Islet precursor cell (in vitro differentiated cells): ENCODE data around the gene FLAD1.

Source experiments
- DNase-seq: peaks from one replicate; pipeline ENCODE4 v3.0.0-alpha.2; 2018

FLAD1 gene

DNA sequence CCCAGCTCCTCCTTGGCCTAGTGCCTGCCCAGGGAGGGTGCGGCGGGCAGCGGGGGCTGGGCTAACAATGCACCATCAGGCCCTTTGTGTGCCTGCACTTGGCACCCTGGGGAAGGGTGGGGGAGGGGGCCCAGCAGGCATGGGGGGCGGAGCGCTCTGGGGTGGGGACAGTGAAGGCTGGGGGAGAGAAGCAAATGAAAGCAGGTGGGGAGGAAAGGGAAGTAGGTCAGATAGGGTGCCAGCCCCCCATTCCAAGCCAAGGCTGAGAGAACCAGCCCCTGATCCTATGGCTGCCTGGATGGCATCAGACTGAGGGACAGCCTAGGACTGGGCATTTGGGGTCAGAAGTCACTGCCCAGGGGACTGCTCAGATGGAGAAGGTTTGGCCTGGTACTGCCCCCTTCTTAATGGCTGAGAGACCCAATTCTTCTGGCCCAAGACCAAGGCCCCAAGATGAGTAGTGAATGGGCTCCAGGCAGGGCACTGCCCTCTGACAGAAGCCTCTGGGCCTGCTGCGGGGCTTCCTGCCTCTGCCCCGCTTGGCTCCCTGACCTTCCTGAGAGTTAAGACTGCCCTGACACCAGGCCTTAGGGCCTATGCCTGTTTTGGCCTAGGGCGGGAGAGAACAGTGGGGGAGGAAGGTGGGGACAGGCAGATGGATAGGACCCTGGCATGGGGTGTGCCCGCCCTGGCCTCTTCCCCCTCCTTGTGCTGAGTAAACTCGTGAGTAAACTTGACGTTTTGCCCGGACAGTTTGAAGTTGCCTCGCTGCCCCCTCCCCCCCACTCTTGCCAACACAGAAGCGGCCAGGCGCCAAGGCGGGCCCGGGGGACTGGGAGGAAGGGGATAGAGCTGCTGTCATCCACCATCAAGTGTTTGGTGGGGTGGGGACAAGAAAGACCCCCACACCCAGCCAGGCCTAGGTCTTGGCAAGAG is 22.2 kb downstream of the FLAD1 start:
- DNase-seq, result no peak

DNA sequence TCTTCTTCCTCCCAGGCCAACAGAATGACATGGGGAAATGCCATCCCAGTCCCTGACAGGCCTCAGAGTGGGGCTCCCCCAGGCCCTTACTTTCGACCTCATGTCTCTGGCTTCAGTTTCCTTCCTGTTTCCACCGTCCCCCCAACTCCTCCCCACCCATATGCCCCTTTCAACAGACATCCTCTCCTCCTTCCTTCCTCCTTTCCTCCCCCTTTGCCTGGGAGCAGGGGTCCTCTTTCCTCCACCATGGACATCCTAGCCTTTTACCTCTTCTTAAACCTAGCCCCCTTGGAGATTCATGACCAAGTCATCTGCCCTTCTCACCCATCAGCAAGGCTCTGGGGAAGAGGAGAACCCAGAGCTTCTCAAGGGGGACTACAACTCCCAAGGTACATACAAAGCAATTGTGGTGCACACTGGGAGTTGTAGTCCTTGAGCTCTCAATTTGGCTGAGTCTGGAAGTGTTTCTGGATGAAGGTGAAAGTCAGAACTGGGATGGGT is 23.5 kb downstream of the FLAD1 start:
- DNase-seq, result no peak

DNA sequence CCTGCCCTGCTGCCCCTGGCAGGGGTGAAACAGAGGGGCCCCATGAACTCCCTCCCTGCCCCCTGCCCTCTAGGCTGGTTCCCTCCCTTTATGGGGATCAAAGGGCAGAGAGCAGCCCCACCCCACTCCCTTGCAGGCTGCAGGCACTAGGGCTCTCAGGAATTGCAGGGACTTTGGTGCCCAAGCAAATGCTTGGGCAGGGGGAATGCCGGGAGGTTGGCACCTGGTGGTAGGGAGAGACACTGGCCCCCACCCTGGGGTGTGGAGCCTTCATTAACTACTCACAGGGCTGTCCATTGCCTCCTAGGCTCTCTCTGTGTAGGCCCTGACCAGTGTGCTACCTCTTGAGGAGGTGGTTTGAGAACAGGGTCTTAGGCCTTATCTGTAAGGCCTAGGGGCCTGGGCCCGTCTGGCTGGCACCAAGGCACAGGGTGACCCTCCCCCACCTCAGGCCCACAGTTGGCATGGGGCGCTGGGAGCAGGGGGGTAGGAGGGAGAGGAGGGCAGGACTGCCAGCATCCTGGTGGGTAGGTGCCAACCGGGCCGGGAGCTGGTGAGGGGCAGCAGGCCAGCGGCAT is 24.2 kb downstream of the FLAD1 start:
- no peak for DNase-seq

DNA sequence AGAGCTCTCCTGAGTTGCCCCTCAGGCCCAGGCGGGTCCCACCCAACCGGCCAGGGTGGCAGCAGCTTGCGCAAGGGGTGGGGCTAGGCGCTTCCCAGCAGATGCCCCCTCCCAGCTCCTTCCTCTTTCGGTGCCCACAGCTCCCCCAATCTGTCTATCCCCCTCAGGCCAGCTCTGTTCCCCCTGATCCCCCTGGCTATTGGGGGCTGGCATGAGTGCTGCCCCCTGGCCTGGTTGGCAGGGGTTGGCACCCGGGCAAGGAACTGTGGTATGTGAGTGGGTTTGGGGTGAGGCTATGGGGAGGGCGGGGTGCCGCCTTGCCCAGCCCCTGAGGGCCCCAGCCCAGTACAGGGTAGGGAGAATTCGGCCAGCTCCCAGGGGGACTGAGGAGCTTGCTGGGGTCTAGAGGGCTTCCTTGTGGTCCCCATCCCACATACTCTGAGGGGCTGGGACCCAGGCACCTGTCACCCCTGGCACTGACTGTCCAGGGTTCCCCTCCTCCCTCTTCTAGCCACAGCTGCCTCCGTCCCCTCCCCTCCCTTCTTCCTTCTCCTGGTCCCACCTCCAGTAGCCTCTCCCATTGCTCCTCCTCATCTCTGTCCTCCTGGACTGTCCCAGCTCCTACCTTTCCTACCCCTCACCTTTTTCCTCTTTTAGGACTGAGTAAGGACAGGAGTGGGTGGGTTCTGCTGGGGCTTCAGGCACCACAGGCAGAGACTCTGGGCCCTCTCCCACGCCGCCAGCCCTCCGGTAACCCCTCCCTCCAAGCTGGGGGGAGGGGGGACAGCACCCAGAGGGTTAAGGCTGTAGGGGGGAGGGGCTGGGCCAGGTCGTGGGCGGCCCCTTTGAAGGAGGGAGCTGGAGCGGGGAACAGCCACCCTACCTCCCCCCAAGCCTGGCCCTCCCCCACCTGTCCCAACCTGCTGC is 25.1 kb downstream of the FLAD1 start:
- DNase-seq, result no peak

DNA sequence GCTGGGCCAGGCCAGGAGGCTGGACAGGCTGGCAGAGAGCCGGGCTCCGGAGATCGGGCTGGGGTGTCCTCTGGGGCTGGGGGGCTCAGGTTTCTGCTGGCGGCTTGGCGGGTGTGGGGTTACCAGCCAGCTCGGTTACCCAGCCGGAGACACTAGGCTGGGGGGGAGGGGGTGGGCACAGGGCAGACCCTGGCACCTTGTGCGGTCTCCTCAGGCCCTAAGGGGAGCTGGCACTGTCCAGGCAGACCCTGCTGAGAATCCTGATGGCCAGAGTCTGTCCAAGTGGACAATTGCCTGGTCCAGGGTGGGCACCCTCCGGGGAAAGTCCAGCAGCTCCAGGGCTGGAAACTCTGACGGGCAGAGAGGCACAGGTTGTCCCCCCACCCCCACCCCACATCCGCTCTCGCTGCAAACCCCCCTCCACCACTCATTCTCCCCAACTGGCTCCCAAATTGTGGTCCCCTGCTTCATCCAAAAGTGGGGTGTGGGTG is 26.1 kb downstream of the FLAD1 start:
- DNase-seq, result no peak

DNA sequence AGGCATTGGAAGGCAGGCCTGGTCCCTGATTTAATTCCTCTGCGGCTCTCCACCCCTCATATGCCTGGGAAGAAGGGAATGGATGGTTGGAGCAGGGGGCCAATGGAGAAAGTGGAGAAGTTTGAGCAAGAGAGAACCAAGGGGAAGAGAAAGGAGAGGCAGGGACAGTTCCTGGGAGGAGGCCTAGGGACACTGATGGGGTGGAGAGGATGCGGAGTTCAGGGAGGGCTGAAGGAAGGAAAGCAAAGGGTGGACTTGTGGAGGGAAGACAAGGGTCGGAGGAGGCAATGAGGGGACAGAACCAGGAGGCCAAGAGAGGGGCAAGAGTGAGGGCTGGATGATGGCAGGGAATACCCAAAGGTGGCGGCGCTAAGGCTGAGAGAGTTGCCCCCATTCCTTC is 26.6 kb downstream of the FLAD1 start:
- DNase-seq, result no peak

DNA sequence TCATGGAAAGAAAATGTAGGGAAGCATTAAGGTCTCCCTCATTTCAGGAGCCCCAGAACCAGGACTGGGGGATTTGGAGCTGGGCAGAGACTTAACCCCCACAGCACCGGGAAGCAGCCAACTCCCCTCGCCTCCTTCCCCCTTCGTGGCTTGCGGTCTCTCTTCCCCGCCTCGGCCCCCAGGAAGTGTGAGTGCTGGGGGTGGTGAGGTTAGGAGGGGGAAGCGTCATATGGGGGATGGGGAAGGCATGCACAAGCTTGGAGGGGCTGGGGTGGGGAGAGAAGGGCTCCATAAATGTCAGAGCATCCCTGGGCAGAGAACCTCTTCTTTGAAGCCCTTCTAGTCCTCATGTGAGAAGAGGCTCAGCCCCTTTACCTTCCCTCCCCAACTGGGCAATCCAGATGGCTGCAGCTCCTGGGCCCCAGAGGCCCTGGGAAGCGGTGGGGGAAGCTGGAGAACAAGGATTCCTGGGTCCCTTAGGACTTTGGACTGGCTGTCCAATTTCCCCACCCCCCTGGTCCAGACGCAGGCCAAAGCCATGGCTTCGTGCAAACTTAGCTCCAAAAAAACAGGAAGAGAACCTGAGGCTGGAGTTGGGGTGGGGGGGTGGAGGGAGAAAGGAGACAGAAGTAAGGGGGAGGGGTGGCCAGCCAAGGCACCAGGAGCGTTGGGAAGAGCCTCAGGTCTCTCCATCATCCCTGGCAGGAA is 27.2 kb downstream of the FLAD1 start:
- DNase-seq, result no peak

DNA sequence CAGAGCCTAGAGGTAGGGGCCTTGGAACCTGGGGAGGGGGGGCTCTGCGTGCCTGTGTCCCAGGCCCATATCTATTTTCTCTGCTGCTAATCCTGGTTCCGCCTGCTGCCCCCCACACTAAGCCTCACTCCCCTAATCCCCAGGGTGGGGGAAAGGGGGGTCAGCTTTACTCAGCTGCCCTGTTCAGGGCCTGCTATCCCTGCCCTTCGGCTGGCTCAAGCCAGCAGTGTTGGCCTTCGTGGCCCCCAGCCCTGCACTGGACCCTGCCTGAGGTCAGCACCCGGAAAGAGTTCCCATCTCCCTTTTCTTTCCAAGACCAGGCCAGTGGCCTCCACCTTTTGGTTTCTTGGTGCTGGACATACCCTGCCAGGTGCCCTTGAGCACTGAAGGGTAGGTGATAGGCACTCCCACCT is 27.9 kb downstream of the FLAD1 start:
- DNase-seq, result no peak

DNA sequence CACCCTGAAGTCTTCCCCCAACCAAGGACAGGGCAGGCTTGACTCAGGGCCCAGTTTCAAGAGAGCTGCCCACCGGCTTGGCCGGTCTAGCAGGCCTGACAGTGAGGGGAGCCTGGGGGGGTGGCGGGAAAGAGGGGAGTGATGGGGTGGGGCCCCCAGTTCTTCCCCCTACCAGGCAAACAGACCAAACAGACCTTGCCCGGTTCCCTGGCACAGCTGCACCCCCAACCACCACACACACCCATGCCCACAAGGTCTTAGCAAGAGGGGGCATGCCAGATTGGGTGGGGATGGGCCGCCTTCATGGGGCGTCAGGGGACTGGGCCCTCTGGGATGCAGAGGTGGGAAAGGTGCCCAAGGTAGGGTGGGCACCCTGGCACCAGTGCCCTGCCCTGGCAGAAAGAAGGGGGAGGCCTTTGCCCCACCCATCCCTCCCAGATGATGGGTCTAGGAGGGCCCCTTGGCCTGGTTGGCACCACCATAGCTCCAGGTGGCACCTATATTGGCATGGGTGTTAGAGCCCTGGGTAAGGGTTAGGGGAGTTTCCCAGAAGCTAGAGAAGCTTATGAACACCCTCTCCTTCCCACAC is 28.4 kb downstream of the FLAD1 start:
- DNase-seq, result no peak

DNA sequence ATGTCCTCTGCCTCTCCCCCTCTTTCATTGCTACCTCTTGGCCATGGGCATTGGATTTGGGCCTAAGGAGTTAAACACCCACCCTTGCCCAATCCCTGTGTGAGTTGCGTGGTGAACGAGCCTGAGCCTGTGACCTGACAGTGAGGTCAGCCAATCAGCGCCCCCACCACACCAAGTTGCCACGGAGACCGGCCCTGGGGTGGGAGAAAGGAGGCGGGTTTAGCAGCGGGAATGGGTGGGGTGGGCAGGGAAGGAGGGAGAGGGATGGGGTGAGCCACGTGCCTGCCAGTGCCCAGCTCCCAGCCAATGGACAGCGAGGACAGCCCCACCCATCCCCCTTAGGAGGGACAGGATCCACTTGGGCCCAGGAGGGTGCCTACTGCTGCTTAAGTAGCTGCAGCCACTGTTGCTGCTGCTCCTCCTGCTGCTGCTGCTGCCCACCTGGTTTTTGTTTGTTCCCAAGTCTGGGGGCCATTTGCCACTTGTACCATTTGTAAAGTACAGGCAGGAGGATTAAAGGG is 28.9 kb downstream of the FLAD1 start:
- DNase-seq, result peak; percentile 79

DNA sequence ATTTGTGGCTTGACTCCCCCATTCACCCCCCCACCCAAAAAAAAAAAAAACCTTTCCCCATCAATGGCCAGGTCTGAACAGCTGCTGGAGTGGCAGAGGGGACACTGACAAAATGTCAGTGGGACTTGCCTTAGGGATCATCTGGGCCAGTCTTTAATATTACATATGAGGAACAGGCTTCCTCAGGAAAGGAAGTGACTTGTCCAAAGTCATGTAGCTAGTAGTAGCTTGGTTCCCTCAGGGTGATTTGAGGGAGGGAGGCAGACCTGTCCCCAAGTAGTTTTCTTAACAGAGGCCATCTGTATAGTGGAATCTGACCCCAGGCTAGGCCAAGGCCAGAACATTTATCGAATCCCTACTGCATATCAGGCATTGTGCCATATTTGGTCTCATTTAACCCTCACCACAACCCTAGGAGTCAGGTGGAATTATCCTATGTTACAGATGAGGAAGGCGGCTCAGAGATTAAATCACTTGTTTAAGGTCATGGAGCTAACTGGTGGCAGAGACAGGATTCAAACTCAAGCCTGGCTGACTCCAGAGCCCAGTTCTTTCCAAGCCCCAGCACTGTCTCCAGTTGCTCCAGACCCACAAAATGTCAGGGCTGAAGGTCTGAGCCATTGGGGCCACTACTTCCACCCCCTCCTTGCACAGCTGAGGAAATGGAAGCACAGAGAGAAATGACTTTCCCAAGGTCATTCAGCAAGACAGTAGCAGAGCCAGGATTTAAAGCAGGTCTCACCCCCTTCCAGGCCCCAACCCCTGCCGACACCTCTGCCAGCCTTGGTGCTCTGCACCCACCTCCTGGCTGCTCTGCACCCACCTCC is 29.8 kb downstream of the FLAD1 start:
- DNase-seq, result no peak

DNA sequence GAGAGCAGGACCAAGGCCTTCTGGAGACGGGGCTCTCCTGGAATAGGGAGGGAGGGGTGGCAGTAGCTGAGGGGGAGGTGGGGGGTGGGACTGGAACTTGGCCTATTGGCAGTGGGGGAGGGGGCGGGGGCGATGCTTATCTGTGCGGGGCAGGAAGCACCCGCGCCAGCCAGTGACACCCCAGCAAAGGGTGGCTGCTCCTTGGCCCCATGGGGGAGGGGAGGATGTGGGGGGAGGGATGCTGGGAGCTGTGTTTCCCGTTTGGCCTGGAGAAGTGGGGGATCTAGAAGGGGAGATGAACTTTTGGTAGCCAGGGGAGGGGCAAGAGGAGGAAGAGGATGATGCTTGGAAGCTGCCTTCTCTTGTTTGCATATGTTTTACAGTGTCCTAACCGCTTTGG is 30.5 kb downstream of the FLAD1 start:
- no peak for DNase-seq

DNA sequence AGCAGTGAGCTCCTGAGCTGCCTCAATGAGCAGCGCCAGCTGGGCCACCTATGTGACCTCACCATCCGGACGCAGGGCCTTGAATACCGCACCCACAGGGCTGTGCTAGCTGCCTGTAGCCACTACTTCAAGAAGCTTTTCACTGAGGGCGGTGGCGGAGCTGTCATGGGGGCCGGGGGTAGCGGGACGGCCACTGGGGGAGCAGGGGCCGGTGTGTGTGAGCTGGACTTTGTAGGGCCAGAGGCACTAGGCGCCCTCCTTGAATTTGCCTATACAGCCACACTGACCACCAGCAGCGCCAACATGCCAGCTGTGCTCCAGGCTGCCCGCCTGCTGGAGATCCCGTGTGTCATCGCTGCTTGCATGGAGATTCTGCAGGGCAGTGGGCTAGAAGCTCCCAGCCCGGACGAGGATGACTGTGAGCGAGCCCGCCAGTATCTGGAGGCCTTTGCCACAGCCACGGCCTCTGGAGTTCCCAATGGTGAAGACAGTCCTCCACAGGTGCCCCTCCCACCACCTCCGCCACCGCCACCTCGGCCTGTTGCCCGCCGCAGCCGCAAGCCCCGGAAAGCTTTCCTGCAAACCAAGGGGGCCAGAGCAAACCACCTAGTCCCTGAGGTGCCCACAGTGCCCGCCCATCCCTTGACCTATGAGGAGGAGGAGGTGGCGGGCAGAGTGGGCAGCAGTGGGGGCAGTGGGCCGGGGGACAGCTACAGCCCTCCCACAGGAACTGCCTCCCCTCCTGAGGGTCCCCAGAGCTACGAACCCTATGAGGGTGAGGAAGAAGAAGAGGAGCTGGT is 31.8 kb downstream of the FLAD1 start:
- DNase-seq, result no peak

DNA sequence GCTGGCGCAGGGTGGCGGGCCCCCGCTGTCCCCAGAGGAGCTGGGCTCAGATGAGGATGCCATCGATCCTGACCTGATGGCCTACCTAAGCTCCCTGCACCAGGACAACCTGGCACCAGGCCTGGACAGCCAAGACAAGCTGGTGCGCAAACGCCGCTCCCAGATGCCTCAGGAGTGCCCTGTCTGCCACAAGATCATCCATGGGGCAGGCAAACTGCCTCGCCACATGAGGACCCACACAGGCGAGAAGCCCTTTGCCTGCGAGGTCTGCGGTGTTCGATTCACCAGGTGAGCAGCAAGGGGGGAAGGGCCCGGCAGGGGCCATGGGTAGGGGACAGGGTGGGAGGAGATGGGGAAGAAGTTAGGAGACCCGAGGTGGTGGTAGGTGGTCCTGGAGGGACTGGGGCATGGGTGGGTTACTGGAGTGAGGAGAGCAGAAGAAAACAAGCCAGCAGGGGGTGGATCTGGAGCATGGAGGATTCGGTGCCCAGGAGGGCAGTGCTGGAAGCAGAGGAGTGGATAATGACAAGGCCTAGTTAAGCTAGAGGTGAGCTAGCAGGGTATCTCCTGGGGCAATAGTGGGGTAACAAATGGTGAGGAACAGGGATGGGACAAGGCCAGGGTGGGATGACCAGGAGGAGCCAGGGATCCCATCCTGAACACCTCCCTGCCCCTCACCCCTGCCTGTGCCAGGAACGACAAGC is 32.5 kb downstream of the FLAD1 start:
- no peak for DNase-seq

DNA sequence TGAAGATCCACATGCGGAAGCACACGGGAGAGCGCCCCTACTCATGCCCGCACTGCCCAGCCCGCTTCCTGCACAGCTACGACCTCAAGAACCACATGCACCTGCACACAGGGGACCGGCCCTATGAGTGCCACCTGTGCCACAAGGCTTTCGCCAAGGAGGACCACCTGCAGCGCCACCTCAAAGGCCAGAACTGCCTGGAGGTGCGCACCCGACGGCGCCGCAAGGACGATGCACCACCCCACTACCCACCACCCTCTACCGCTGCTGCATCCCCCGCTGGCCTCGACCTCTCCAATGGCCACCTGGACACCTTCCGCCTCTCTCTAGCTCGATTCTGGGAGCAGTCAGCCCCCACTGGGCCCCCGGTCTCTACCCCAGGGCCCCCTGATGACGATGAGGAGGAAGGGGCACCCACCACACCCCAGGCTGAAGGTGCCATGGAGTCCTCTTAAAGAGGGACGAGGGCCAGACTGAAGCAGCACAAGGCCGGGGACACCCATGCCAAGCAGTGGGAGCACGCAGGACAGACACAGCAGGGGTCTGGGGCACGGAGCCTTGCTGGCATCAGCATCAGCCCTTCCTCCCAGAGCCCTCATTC is 33.2 kb downstream of the FLAD1 start:
- no peak for DNase-seq

DNA sequence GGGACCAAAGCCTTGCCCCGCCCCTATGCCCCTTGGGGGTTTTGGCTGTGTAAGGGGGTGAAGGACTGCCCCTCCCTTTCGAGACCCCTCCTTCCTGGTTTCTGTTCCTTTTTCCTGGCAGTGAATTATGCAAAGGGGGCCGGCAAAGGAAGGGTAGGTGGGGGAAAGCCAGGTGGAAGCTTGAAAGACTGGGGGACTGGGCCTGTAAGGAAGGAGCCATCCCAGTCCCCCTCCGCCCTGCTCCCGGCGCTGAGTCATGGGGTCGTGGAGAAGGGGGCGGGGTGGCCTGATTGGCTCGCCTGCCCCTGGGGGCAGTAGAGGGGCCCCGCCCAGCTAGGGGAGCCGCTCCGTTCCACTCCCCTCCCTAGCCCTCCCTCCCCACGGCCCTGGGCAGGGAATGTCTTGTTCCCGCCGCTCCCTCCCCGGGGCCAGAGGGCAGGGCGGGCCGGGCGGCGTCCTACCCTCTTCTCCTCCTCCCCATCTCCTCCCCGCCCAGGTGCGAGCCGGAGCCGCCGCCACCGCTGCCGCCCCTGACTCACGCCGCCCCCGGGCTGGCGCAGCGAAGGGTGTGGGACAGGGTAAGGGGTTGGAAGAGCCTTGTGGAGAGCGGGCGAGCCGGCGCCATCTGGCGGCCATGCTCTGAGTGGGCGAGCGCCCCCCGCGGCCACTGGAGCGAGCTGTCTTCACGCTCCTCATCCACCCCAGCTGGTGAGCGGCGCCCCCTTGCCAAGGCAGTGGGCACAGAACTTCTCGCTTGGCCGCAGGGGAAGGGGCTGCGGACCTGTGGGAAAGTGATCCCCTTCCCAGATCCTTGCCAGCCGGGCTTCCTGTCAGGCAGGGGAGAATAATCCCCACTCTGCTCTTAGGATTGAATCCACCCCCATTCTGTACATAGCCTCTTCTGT is 34.1 kb downstream of the FLAD1 start:
- peak; percentile 100 for DNase-seq

DNA sequence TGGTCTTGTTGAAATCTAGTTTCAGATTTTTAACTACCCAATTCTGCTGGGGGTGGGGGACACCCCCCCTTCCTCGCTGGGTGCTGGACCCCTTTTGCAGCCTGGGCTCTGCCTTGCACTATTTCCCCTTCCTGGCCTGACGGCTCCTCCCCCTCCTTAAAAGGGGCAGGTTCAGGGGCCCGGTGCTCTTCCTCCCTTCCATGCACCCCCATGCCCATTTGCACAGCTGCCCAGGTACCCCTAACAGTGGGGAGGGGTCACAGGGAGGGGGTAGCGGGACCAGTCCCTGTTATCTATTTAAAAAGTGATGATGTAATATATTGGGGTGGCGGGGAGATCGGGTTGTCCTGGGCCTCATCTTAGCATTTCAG is 34.8 kb downstream of the FLAD1 start:
- no peak for DNase-seq
